Psoas muscle (tissue), 8 donors: Measurements from ENCODE around the gene CADPS. TPM values are rescaled to one million over a fixed set of nuclear protein-coding genes. Genes with fewer than 3 reads are reported as not detected.

ENCODE experiments used
- ATAC-seq, 4 donors: fragments of 200-7000 bp; cut with Tn5 transposase; one replicate each; pipeline ENCODE4 v1.9.1; 2020; ENCODE audit warnings: moderate library complexity in 3 of 4, mild to moderate bottlenecking in 2 of 4
- DNase-seq, 2 donors: peaks; one replicate each; pipeline ENCODE4 v3.0.0-alpha.2; 2020
- H3K27ac ChIP-seq: fragments of 200-600 bp; one replicate; pipeline ENCODE4 v1.8.0; 2022
- H3K27me3 ChIP-seq, 3 donors: fragments of 200-600 bp in 1 of 3; one replicate each; pipeline versions ENCODE4 v1.6.1 to v1.8.0; 2013 to 2022; ENCODE audit warnings: low read length in 2 of 3, mild to moderate bottlenecking in 2 of 3, moderate library complexity in 1 of 3; ENCODE audit not compliant: insufficient read depth in 3 of 3
- H3K36me3 ChIP-seq, 2 donors: fragments of 200-600 bp in 1 of 2; one replicate each; pipeline versions ENCODE4 v1.6.1 to v1.8.0; 2013 to 2022; ENCODE audit warnings: low read depth in 1 of 2, mild to moderate bottlenecking in 1 of 2, moderate library complexity in 1 of 2; ENCODE audit not compliant: insufficient read depth in 1 of 2
- H3K4me1 ChIP-seq: fragments of 200-600 bp; one replicate; pipeline ENCODE4 v1.8.0; 2022
- H3K4me3 ChIP-seq: fragments of 200-600 bp; one replicate; pipeline ENCODE4 v1.8.0; 2022; ENCODE audit warnings: mild to moderate bottlenecking
- H3K9me3 ChIP-seq: fragments of 200-600 bp; one replicate; pipeline ENCODE4 v1.8.0; 2022
- WGBS, 3 donors: extraction: QIAGEN DNeasy Blood & Tissue Kit; methylation state at CpG; one replicate each; pipeline versions ENCODE4 v1.1.6 to v1.1.7; 2013; 5-methylcytosine and 5-hydroxymethylcytosine counted together
- intact Hi-C, 2 donors: fragments of 100-400 bp; cut with DNase I; formaldehyde crosslinking; loops; one replicate each; pipeline versions ENCODE4 v1.11.0 to v1.14.2; 2022
- polyA plus RNA-seq, 3 donors: library from polyadenylated mRNA; stranded (reverse); fragments of 200-250 nt; gene quantifications; one replicate each; pipeline ENCODE4 v1.2.3, GENCODE V29; 2013
- total RNA-seq, 4 donors: library from RNA; stranded (reverse); fragmentation: NEBNext Ultra II Directional in 2 of 4; extraction: Animal tissue kit (Norgen Biotek cat#: 25700) in 2 of 4; gene quantifications; one replicate each; pipeline versions ENCODE4 v1.2.1 to v1.2.4, GENCODE V29; 2021 to 2023
- TF ChIP-seq, protein P1 (sequence below): fragments of 200-600 bp; IDR thresholded peaks from one replicate; pipeline ENCODE4 v1.8.0; 2022; ENCODE audit warnings: antibody characterized with exemption
- donor health status: healthy with polysubstance abuse.
- donor health status: DM: no; HTN: no; CAD: no; lungs with moderate emphysema.
- donor health status: Bipolar disorder and iron deficiency.
- donor health status: healthy.
- donor health status: DM: yes; HTN: yes; CAD: no.
- donor health status: DM: no; HTN: no; CAD: no.
- donor health status: DM: no; HTN: no; CAD: no.
- donor health status: DM: yes; HTN: yes; CAD: no.

CADPS gene
- total and polyA plus RNA-seq, 7 donors = 0.01 to 0.07 (median 0.04) TPM; not detected in 4

DNA sequence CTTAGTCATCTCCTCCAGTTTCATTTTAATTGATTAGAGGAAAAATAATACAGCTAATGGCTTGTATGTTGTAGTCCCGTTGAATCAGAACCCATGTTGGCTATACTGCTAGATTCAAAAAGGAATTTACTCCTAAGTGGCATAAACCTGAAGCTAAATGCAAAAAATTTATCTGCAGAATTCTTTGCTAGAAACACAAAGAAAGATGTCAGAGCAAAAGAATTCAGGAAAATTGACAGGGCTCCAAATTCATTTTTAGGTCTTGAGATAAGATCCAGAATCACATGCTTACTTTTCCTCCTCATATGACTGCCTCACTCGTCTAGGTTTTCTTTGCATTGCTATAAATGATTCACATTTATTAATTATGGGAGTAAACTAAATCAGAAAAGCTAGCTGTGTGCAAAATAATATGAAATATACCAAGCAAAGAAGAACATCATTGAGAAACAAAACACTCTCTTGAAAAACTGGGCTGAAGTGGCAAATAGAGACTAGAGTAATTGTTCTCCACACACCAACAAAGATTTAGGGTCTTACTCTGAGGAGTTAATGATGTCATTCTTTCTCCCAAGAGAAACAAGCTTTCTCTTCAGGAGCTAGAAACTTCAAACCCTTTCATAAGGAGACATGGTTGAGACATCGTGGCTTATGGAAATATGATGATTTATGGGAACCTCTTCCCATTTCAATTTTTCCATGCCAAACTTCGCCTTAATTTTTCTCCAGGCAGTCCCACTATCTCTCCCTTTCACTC lies 407.1 kb downstream of the CADPS start:
- intact Hi-C loops = no loop called here
- DNase-seq (no peak), ATAC-seq (no peak)
- H3K9me3 ChIP-seq = no peaks in the 10 kb centered on the region
- TF ChIP-seq, protein P1, sequence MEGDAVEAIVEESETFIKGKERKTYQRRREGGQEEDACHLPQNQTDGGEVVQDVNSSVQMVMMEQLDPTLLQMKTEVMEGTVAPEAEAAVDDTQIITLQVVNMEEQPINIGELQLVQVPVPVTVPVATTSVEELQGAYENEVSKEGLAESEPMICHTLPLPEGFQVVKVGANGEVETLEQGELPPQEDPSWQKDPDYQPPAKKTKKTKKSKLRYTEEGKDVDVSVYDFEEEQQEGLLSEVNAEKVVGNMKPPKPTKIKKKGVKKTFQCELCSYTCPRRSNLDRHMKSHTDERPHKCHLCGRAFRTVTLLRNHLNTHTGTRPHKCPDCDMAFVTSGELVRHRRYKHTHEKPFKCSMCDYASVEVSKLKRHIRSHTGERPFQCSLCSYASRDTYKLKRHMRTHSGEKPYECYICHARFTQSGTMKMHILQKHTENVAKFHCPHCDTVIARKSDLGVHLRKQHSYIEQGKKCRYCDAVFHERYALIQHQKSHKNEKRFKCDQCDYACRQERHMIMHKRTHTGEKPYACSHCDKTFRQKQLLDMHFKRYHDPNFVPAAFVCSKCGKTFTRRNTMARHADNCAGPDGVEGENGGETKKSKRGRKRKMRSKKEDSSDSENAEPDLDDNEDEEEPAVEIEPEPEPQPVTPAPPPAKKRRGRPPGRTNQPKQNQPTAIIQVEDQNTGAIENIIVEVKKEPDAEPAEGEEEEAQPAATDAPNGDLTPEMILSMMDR = no peak
- no peaks in the 10 kb centered on the region for H3K36me3 ChIP-seq
- WGBS, 3 donors = 40 to 50% (median 41%) methylated on average over 4 of the region's 4 CpGs
- H3K27me3 ChIP-seq = no peaks in the 10 kb centered on the region
- H3K27ac ChIP-seq = no peak overlapping the region
- H3K4me3 ChIP-seq = no peak overlapping the region
- H3K4me1 ChIP-seq = no peaks in the 10 kb centered on the region

DNA sequence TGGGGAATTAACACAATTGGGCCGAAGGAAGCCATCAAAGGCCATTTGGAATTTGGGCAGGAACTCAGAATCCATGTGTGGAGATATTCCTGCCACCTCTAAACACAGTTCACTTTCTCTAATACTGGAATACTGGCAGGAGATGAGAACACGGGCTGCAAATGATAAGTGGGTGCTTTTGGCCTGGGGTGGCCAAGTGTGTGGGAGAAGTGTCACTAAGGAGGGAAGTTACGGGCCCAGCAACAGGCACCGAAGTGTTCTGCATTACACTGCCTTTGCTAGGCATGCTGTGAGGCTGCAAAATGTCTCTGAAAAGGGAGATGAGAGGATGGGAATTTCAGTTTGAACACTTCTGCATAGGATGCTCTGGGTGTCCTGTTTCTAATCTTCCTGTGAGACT lies 412.4 kb downstream of the CADPS start:
- ATAC-seq = no peak
- TF ChIP-seq, protein P1 = no peak
- no peaks in the 10 kb centered on the region for H3K36me3 ChIP-seq

DNA sequence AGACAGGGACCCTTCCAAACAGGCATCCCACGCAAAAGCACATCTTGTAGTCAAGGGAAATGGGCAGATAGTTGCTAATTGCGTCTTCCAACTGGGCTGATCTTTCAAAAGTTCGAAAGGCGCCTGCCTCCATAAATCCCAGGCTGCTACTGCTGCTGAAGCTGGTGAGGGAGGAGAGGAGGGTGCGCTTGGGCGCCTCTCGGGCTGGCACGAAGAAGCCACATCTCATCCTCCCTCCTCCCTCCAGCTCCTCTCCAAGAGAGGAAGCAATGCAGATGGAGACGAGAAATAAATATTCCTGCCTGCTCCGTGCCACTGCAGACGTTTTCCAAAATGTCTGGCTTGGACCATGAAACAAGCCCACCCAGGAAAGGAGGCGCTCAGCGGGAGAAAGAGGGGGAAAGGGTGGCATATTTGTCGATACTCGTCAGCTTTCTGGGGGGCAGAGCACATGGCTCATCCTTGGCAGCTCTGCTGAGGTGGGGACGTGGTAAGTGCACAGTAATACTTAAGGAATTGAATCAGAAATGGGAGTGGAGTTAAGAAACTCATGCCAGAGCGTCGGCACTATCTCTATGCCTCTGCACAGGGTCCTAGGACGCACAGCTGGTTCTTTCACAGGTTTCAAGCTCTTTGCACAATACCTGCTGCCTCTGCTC lies 413.0 kb downstream of the CADPS start:
- 74 to 83% (median 76%) methylated on average over 19 of the region's 19 CpGs for WGBS, 3 donors
- no peaks in the 10 kb centered on the region for H3K4me1 ChIP-seq
- no peaks in the 10 kb centered on the region for H3K36me3 ChIP-seq
- H3K9me3 ChIP-seq = no peaks in the 10 kb centered on the region
- ATAC-seq (no peak), DNase-seq (no peak)
- H3K4me3 ChIP-seq = no peak overlapping the region
- TF ChIP-seq, protein P1 = no peak
- peaks cover 0 to 4% (median 2%) of the 10 kb centered on the region in 3 donors for H3K27me3 ChIP-seq
- H3K27ac ChIP-seq = no peak overlapping the region
- intact Hi-C loops = no loop called here

More for the DNA sequence above, 412.4 kb downstream of the CADPS start:
- Histone ChIP-seq H3K27ac (no peak overlapping the region), H3K9me3 (no peaks in the 10 kb centered on the region), H3K27me3 (peaks cover 0 to 4% (median 2%) of the 10 kb centered on the region in 3 donors), H3K4me3 (no peak overlapping the region), H3K4me1 (no peaks in the 10 kb centered on the region)
- intact Hi-C loops = no loop called here
- no peak for DNase-seq
- 76 to 83% (median 78%) methylated on average over 4 of the region's 4 CpGs for WGBS, 3 donors

DNA sequence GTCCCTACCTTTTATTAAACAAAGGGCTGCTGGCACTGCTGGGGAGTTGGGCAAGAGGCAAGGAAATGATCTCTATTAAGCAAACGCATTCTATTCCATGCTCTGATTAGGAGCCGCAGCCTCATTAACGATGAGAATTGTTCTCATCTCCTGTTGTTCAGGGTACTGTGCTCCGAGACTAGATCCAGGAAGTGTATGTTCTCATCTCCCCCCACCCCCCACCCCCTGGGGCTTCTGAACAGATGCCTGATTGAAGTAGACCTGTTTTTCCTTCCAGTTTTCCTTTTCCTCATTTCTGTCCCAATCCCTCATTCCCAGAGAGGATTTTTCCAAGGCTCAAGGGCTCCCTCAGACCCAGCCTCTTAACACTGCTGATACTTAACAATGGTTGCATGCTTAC lies 420.3 kb downstream of the CADPS start:
- no peaks in the 10 kb centered on the region for H3K4me1 ChIP-seq
- H3K36me3 ChIP-seq = no peaks in the 10 kb centered on the region
- H3K27ac ChIP-seq = no peak overlapping the region
- intact Hi-C loops = no loop called here
- WGBS, 3 donors = 34 to 61% (median 46%) methylated on average over 4 of the region's 4 CpGs
- no peak overlapping the region for H3K4me3 ChIP-seq
- TF ChIP-seq, protein P1 = no peak
- ATAC-seq (no peak), DNase-seq (no peak)
- peaks cover 0 to 4% (median 1%) of the 10 kb centered on the region in 3 donors for H3K27me3 ChIP-seq
- no peaks in the 10 kb centered on the region for H3K9me3 ChIP-seq
